T-cell (primary cell): ENCODE data around the gene HSPA6. TPM values are rescaled to one million over a fixed set of nuclear protein-coding genes. Genes with fewer than 3 reads are reported as not detected.
"Not testable (repeated sequence)": the region's sequence is repeated elsewhere in the genome, so short reads cannot be mapped to it uniquely, and the experiment has no call there.

Experiments used
- ATAC-seq, 4 experiments: fragments of 200-7000 bp in 3 of 4; fragments of 150-1000 bp in 1 of 4; cut with Tn5 transposase; replicated peaks in 1 of 4; 1 replicate in 3 of 4; 2 replicates in 1 of 4; pipeline ENCODE4 v1.10.0; 2021; ENCODE audit warnings: moderate library complexity in 3 of 4, mild to moderate bottlenecking in 2 of 4, moderate number of reproducible peaks in 1 of 4
- CTCF ChIA-PET, 2 donors: fragments of 300-600 bp; sonication (Branson Sonifier 250); formaldehyde crosslinking; loops; one replicate each; lab custom pipeline; 2022; ENCODE audit warnings: antibody characterized with exemption in 2 of 2; lab: Charles Lee
- POLR2A ChIA-PET, 2 donors: fragments of 300-600 bp; sonication (Branson Sonifier 250); formaldehyde crosslinking; loops; one replicate each; lab custom pipeline; 2022; ENCODE audit warnings: antibody characterized with exemption in 2 of 2; lab: Charles Lee
- DNase-seq, 35 experiments: peaks; one replicate each; pipeline versions ENCODE4 v3.0.0 to v3.0.0-alpha.2; 2013 to 2023
- H3K27ac ChIP-seq: one replicate; pipeline ENCODE4 v1.5.1; 2013; ENCODE audit warnings: low read length
- H3K27me3 ChIP-seq, 2 experiments: replicated peaks in 1 of 2; 1 replicate in 1 of 2; 2 replicates in 1 of 2; pipeline versions ENCODE4 v1.6.1 to v1.7.0; 2013; ENCODE audit warnings: low read length in 1 of 2, mixed read lengths in 1 of 2; ENCODE audit not compliant: control insufficient read depth in 2 of 2, insufficient read depth in 2 of 2; ENCODE audit errors: extremely low read depth in 1 of 2
- H3K36me3 ChIP-seq, 2 donors: 1 replicate in 1 of 2; 2 replicates in 1 of 2; pipeline versions ENCODE4 v1.6.1 to v1.7.0; 2013; ENCODE audit warnings: low read length in 1 of 2; ENCODE audit not compliant: control insufficient read depth in 2 of 2, insufficient read depth in 1 of 2; ENCODE audit errors: extremely low read depth in 1 of 2
- H3K4me1 ChIP-seq, 2 experiments: 1 replicate in 1 of 2; 2 replicates in 1 of 2; pipeline versions ENCODE4 v1.6.1 to v1.7.0; 2013; ENCODE audit warnings: low read length in 2 of 2, mixed read lengths in 1 of 2; ENCODE audit not compliant: insufficient read depth in 2 of 2, control insufficient read depth in 1 of 2; ENCODE audit errors: extremely low read depth in 1 of 2
- H3K4me3 ChIP-seq, 2 donors: 1 replicate in 1 of 2; 2 replicates in 1 of 2; pipeline versions ENCODE4 v1.5.1 to v1.7.0; 2013; ENCODE audit warnings: mild to moderate bottlenecking in 2 of 2, low read length in 1 of 2, moderate library complexity in 1 of 2; ENCODE audit not compliant: control insufficient read depth in 1 of 2; ENCODE audit errors: extremely low read depth in 1 of 2
- H3K9me3 ChIP-seq: 2 replicates; pipeline ENCODE4 v1.7.0; 2013
- H3K27ac Mint-ChIP-seq, 2 donors: one replicate each; pipeline ENCODE4 v1.8.0; 2020 to 2021; ENCODE audit warnings: mild to moderate bottlenecking in 2 of 2, mixed read lengths in 2 of 2
- H3K27me3 Mint-ChIP-seq, 2 donors: one replicate each; pipeline ENCODE4 v1.8.0; 2021 to 2022; ENCODE audit warnings: mixed read lengths in 2 of 2
- H3K36me3 Mint-ChIP-seq: one replicate; pipeline ENCODE4 v1.8.0; 2021; ENCODE audit warnings: mixed read lengths
- H3K4me1 Mint-ChIP-seq, 3 donors: one replicate each; pipeline ENCODE4 v1.8.0; 2020 to 2022; ENCODE audit warnings: mixed read lengths in 3 of 3, mild to moderate bottlenecking in 1 of 3
- H3K4me3 Mint-ChIP-seq, 3 donors: one replicate each; pipeline ENCODE4 v1.8.0; 2020 to 2022; ENCODE audit warnings: mild to moderate bottlenecking in 3 of 3, mixed read lengths in 3 of 3, moderate library complexity in 3 of 3
- H3K9me3 Mint-ChIP-seq, 3 donors: one replicate each; pipeline ENCODE4 v1.8.0; 2020 to 2022; ENCODE audit warnings: mixed read lengths in 3 of 3
- WGBS: methylation state at CpG from one replicate; pipeline ENCODE4 v1.1.5; 2013; ENCODE audit warnings: missing lambda C conversion rate; ENCODE audit not compliant: insufficient coverage; 5-methylcytosine and 5-hydroxymethylcytosine counted together
- total RNA-seq, 35 experiments: library from RNA in 6 of 35; stranded (reverse) in 6 of 35; fragments of 120-200 nt in 1 of 35; gene quantifications; one replicate each; pipeline versions ENCODE4 v1.2.1 to v1.2.4 and lab custom pipeline; 2013 to 2026

Gene HSPA6
- total RNA-seq, 5 donors from 2014 or later (not counting 1 experiment from before 2014, with no cell fraction given), result 0.30 to 22.7 (median 5.7) TPM; not detected in 1

- H3K27me3 Mint-ChIP-seq, CTCF ChIA-PET, H3K36me3 ChIP-seq, H3K36me3 Mint-ChIP-seq, POLR2A ChIA-PET, H3K4me3 Mint-ChIP-seq, H3K4me3 ChIP-seq, DNase-seq, H3K27me3 ChIP-seq, H3K9me3 Mint-ChIP-seq, H3K9me3 ChIP-seq: not testable (repeated sequence)
- Mint-ChIP-seq H3K4me1 (peaks cover 6 to 19% (median 13%) of the 10 kb centered on the region in 3 donors), H3K27ac (peak overlapping the region; percentile 67 to 87)
- ATAC-seq, result peak in 2 of 4 experiments; percentile 30 to 63
- peaks cover 0 to 20% of the 10 kb centered on the region in 2 experiments for H3K4me1 ChIP-seq
- peak overlapping the region; percentile 23 for H3K27ac ChIP-seq
- WGBS, result no CpG with 5 or more reads among the region's 1 CpG
Measured at GRCh38 chr1:161554815-161555417, 30.6 kb downstream of the HSPA6 start.

GRCh38 chr1:161556143-161556542, 31.8 kb downstream of the HSPA6 start:
- peaks cover 12 to 21% (median 16%) of the 10 kb centered on the region in 3 donors for H3K4me1 Mint-ChIP-seq
- H3K4me3 Mint-ChIP-seq, POLR2A ChIA-PET, H3K36me3 Mint-ChIP-seq, H3K27me3 Mint-ChIP-seq, H3K9me3 Mint-ChIP-seq, DNase-seq, H3K27me3 ChIP-seq, H3K27ac ChIP-seq, H3K36me3 ChIP-seq, H3K4me3 ChIP-seq, ATAC-seq, H3K4me1 ChIP-seq, CTCF ChIA-PET, H3K27ac Mint-ChIP-seq, H3K9me3 ChIP-seq: not testable (repeated sequence)
- 100% methylated on average over 1 of the region's 3 CpGs for WGBS

GRCh38 chr1:161556990-161557389, 32.6 kb downstream of the HSPA6 start:
- H3K4me1 ChIP-seq, H3K9me3 ChIP-seq, H3K36me3 ChIP-seq, H3K9me3 Mint-ChIP-seq, H3K27ac ChIP-seq, H3K27me3 ChIP-seq, POLR2A ChIA-PET, CTCF ChIA-PET, ATAC-seq, DNase-seq, H3K4me3 Mint-ChIP-seq, H3K36me3 Mint-ChIP-seq, H3K27me3 Mint-ChIP-seq, H3K4me3 ChIP-seq, H3K27ac Mint-ChIP-seq: not testable (repeated sequence)
- no CpG with 5 or more reads among the region's 2 CpGs for WGBS
- H3K4me1 Mint-ChIP-seq, result peaks cover 14 to 24% (median 18%) of the 10 kb centered on the region in 3 donors

- H3K36me3 Mint-ChIP-seq, H3K27ac Mint-ChIP-seq, H3K4me3 Mint-ChIP-seq, H3K4me3 ChIP-seq, H3K27me3 Mint-ChIP-seq, H3K4me1 ChIP-seq, H3K9me3 Mint-ChIP-seq, CTCF ChIA-PET, DNase-seq, POLR2A ChIA-PET, H3K27ac ChIP-seq, H3K36me3 ChIP-seq, ATAC-seq, H3K9me3 ChIP-seq, H3K27me3 ChIP-seq: not testable (repeated sequence)
- H3K4me1 Mint-ChIP-seq, result peaks cover 14 to 24% (median 18%) of the 10 kb centered on the region in 3 donors
- WGBS, result no CpG with 5 or more reads among the region's 6 CpGs
Measured at GRCh38 chr1:161557506-161558450, 33.4 kb downstream of the HSPA6 start.

GRCh38 chr1:161560960-161561715, 36.8 kb downstream of the HSPA6 start:
- H3K9me3 ChIP-seq, H3K36me3 Mint-ChIP-seq, POLR2A ChIA-PET, CTCF ChIA-PET, H3K9me3 Mint-ChIP-seq, H3K4me3 ChIP-seq, H3K27me3 ChIP-seq, H3K4me1 ChIP-seq, H3K4me3 Mint-ChIP-seq, H3K36me3 ChIP-seq, H3K27me3 Mint-ChIP-seq: not testable (repeated sequence)
- DNase-seq (peak in 2 of 35 experiments; percentile 32 to 40), ATAC-seq (peak in 2 of 4 experiments; percentile 32 to 46)
- Mint-ChIP-seq H3K27ac (peak overlapping the region in 1 of 2 donors; percentile 62), H3K4me1 (peaks cover 9 to 12% (median 11%) of the 10 kb centered on the region in 3 donors)
- WGBS, result no CpG with 5 or more reads among the region's 4 CpGs
- peak overlapping the region; percentile 23 for H3K27ac ChIP-seq

GRCh38 chr1:161562441-161562840, 38.1 kb downstream of the HSPA6 start:
- H3K36me3 ChIP-seq, CTCF ChIA-PET, ATAC-seq, H3K27ac Mint-ChIP-seq, H3K27ac ChIP-seq, POLR2A ChIA-PET, H3K4me3 Mint-ChIP-seq, H3K4me1 ChIP-seq, H3K9me3 ChIP-seq, H3K36me3 Mint-ChIP-seq, H3K27me3 Mint-ChIP-seq, H3K4me3 ChIP-seq, H3K27me3 ChIP-seq, DNase-seq, H3K9me3 Mint-ChIP-seq: not testable (repeated sequence)
- peaks cover 13 to 15% (median 13%) of the 10 kb centered on the region in 3 donors for H3K4me1 Mint-ChIP-seq
- no CpG with 5 or more reads among the region's 3 CpGs for WGBS
